C1 segment of cervical spinal cord (tissue), 14 donors: ENCODE data around the gene EPHA7.

Experiments
- DNase-seq, 14 donors: peaks; one replicate each; lab custom pipeline; 2025; lab: John Stamatoyannopoulos, UW

Gene EPHA7

GRCh38 chr6:93419304-93420162 is at the start of gene EPHA7:
Gene EPHA7 (minus strand): TSS chr6:93419559. CDS start chr6:93419341, 218 bp downstream.
- peak; percentile 50 to 99 (median 90) for DNase-seq

- peak in 1 of 14 donors; percentile 3 for DNase-seq
Observed at GRCh38 chr6:93468291-93468690, 48.9 kb upstream of the EPHA7 start.

- no peak for DNase-seq
Observed at GRCh38 chr6:93454533-93454932, 35.2 kb upstream of the EPHA7 start.

DNA sequence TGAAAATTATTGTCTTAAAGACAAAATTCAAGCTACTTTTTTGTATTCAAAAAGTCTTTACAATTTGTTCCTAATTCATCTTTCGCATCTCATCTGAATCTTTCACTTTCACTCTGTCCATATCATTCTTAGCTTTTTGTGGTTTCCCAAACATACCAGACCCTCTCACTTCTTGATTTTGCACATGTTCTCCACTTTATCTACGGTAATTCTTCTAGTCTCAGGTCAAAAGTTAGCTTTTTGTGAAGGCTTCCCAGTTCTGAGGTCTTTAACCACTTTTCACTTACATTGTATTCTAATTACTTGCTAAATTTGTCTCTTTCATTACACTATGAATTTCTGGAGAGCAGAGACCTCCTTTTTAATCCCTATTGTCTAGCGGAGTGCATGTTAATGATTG is 34.6 kb upstream of the EPHA7 start:
- no peak for DNase-seq

- no peak for DNase-seq
Observed at GRCh38 chr6:93447874-93448273, 28.5 kb upstream of the EPHA7 start.

GRCh38 chr6:93437491-93437890 is 18.1 kb upstream of the EPHA7 start:
- no peak for DNase-seq

GRCh38 chr6:93433592-93433991 is 14.2 kb upstream of the EPHA7 start:
- no peak for DNase-seq

DNA sequence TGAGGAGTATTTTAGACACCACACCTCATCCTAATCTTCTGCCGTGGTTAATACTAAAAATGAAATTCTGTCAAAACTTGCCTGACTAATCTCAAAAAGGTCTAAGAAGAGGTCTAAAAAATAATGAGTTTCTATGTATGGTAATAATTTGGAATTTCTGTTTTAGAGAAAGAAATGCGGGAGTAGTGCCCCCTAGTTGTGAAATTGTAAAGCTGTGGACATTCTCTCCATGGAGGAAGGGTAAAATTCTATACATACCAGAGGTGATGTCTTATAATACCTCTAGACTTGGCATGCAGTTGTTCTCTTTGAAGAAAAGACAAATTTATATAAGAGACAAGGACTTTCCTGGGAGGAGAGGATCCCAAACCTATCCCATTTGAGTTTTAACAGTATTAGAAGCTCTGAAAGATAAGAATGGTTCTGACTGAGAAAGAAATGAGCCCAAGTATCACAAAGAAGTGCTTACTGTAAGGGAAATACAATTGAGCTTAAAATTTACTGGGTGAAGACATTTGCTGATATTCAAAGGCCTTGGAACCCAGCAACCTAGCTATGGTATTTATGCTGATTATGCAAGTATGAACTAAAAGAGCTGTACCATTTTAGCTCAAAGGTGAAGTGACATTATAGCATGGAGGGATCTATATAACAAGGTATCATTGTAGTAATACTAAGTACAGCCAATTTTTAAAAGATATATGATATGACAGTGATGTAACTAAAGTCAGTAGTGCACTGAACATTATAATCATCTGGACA is 5.1 kb upstream of the EPHA7 start:
- no peak for DNase-seq

DNA sequence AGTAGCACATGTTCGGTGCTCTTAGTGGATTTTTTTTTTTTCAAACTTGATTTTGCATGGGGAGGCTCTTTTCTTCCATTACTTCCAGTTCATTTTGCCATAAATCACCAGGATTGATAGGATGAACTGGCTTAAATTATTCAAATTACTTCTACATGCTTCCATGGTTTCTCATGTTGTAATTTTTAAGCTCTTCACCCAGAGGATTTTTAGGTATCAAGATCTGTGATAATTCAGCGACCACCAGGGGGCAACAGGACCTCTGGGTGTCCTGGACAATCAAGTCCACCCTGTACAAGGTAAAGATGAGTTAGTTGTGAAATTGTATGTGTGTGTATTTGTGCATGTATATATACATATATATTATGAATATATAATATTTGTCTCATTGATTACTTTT is 4.2 kb upstream of the EPHA7 start:
- peak in 1 of 14 donors; percentile 16 for DNase-seq

DNA sequence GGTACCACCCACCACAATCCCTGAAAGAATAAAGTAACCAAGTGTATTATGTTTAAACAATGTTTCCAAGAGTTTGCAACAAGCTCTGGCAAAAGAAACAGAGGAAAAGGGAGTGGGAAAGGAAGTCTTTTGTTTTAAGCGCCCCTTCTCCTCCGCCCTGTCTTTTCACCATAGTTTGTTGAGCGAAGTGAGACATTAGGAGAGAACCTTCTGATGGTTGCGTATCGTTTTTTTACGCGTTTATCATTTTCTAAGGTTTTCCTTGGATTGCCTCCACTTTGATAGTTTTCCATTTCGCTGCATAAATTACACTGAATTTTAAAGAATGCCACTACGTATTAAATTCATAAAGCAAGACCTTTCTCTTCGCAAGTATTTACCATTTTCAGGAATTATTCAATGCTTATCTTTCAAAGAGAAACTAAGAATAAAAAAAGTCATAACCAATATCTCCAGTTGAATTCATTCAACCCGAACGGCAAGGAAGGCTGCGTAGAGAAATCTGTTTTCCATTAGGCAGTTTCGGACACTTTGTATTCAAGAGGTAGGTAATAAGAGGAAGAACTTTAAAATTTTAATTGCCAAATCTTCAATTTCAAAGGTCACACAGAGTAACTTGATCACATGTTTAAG is 920 bp upstream of the EPHA7 start:
- no peak for DNase-seq

DNA sequence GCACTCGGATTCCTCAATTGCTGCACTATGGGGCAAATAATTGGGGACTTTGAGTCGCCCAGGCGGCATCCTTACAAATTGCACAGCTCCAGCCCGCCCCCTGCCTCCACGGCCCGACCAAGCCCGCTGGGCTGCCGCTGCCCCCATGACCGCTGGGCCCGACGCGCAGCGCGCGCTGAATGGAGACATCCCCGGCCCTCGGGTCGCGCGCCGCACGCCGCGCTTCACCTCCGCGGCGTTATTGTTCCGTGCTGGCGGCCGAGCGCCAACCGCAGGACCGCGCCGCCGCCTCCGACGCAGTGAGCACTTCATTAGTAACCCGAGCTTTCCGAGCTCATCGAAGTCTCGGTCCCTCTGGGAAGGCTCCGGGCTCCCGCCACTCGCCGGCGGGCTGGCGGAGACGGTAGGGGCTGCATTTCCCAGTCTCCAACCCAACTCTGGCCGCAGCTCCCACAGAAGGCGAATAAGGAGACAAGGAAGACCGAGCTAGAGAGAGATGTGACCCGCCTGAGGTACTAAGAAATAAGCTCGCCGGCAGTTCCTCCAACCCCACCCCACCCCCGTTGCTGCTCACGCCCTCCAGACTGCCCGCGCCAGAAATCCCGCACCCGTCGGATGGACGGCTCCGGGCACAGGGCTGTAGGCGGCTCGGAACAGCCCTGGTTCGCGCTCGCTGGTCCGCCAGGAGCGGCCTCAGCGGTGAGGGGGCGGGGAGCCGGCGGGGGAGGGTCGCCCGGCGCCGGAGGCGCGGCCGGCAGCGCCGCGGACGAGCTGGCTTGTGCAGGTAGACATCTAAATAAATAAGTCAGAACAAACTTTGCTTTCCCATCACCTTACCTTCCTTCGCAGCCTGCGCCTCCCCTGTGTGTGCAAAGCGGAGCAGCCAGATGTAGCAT is 703 bp downstream of the EPHA7 start:
- peak in 9 of 14 donors; percentile 22 to 69 (median 41) for DNase-seq

DNA sequence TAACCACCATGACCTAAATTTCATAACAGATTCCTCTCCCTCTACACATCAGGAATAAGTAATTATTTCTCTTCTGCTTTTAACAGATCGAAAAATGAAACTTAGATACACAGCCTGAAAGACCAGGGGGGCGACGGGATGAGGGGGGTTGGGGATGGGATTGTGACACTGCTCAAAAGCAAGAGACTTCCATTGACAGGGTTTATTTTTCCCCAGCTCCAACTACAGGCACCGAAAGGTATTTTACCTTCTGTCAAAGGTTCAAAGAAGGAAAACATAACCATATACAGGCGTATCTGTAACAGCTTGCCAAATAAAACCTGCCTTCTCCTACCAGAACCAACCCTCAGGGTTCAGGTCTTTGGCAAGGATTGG is 1.3 kb downstream of the EPHA7 start:
- DNase-seq: peak in 1 of 14 donors; percentile 36

GRCh38 chr6:93417421-93418013 is 1.8 kb downstream of the EPHA7 start:
- DNase-seq: peak in 6 of 14 donors; percentile 24 to 75 (median 52)

GRCh38 chr6:93416571-93417420 is 2.6 kb downstream of the EPHA7 start:
- peak in 10 of 14 donors; percentile 31 to 75 (median 58) for DNase-seq

DNA sequence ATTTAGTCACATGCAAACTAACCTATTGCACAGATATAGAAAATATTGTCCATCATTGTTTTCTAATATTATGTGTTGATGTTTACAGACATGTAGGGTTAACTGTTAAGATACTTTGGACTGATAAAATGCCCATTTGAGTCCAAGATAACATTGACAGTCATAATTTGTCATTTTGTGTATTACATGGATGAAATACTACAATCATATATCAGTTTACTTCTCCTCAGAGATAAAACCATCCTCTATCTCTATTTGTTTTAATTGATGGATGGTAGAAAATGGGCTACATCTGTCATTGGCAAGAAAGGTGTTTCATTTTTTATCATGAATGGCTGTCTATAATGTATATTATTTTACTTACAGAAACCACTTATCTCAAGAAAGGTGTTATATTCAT is 6.2 kb downstream of the EPHA7 start:
- DNase-seq: no peak

DNA sequence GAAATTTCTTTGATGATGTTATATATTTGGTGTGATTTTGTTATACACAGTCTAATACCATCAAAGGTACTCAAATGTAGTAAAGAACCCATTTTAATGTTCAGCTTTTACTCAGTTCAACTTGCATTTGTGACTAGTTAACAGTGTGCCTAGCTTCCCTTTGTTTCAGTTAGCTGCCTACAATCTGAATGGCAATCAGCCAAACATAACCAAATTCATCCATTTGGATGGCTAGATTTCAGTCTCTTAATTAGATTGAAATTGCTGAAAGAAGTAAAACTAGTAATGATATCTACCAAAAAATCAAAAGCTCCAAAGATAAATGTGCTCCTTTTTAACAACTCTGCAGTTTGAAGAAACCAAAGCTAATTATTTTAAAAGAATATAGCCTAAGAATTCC is 6.9 kb downstream of the EPHA7 start:
- DNase-seq: no peak

- DNase-seq: peak in 1 of 14 donors; percentile 36
Observed at GRCh38 chr6:93407186-93407585, 12.2 kb downstream of the EPHA7 start.

DNA sequence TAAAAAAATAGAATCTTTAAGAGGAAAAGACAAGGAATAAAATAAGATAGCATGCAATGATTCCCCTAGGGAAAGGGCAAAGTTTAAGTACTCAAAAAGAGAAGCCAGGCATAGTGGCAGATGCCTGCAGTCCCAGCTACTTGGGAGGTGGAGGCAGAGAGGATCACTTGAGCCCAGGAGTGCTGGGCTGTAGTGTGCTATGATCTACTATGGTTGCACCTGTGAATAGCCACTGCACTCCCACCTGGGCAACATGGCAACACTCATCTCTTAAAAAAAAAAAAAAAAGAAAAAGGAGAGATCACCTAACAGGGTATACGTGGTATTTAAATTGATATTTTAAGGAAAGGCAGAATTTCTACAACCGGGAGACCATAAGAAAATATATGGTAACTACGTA is 16.0 kb downstream of the EPHA7 start:
- DNase-seq: no peak

DNA sequence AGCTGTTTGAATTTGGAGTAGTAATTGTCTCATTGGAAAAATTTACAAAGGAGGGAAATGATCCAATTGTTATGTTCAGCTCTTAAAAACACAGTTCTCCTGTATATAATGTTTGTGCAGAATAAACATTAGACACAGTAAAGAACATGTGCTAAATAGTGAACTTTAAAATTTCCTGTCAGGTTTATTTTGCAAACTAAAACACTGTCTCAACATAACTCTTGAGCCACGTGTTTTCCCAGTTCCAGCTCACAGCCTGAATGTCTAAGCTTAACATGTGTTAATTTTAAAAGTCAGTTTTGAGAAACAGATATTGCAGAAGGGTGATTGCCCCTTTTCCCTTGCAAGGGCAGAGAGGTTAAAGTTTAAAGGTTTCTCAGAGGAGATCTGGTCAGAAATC is 20.6 kb downstream of the EPHA7 start:
- peak in 1 of 14 donors; percentile 39 for DNase-seq

DNA sequence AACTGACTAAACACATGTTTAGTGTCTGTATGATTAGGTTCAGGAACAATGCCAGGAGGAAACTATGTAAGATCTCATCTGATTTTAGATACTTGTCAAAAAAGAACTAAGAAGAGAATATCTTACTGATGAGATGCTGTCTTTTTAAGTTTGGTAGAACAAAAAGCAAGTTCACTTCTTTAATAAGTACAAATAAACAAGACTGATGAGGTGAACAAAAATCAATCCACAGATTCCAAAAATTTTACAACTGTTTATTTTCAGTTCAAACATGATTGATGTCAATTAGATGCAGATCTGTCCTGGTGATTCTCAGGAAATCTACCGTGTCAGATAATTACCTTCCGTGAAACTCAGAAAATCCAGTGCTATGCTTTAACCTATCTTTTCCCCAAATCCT is 24.9 kb downstream of the EPHA7 start:
- DNase-seq: peak in 1 of 14 donors; percentile 67
